CD4-positive, alpha-beta memory T cell (primary cell): Measurements from ENCODE around the gene PDE4D. TPM values are rescaled to one million over a fixed set of nuclear protein-coding genes. Genes with fewer than 3 reads are reported as not detected.
"Not testable (repeated sequence)": the region's sequence is repeated elsewhere in the genome, so short reads cannot be mapped to it uniquely, and the experiment has no call there.

Experiments used
- CTCF ChIA-PET: fragments of 350-600 bp; sonication (Branson Sonifier 250); formaldehyde crosslinking; loops from one replicate; lab custom pipeline; 2021; ENCODE audit warnings: inconsistent platforms; ENCODE audit not compliant: partially characterized antibody; lab: Charles Lee
- POLR2A ChIA-PET: fragments of 350-600 bp; sonication (Branson Sonifier 250); formaldehyde crosslinking; loops from one replicate; lab custom pipeline; 2021; ENCODE audit not compliant: partially characterized antibody; lab: Charles Lee
- DNase-seq, 5 donors: peaks; one replicate each; pipeline versions ENCODE4 v3.0.0 to v3.0.0-alpha.2; 2020 to 2022; ENCODE audit warnings: mixed read lengths in 1 of 5
- H3K27ac ChIP-seq: one replicate; pipeline ENCODE4 v1.7.0; 2013; ENCODE audit warnings: low read depth, low read length
- H3K27me3 ChIP-seq: 2 replicates; pipeline ENCODE4 v1.7.0; 2013; ENCODE audit warnings: mild to moderate bottlenecking, low read length, moderate library complexity; ENCODE audit not compliant: insufficient read depth
- H3K36me3 ChIP-seq: 2 replicates; pipeline ENCODE4 v1.7.0; 2013; ENCODE audit warnings: mild to moderate bottlenecking, low read length, moderate library complexity; ENCODE audit not compliant: insufficient read depth
- H3K4me1 ChIP-seq: 2 replicates; pipeline ENCODE4 v1.7.0; 2013; ENCODE audit warnings: mild to moderate bottlenecking, low read length, moderate library complexity; ENCODE audit not compliant: insufficient read depth
- H3K4me3 ChIP-seq, 2 donors: one replicate each; pipeline ENCODE4 v1.7.0; 2013; ENCODE audit warnings: low read length in 2 of 2, mild to moderate bottlenecking in 1 of 2
- H3K9me3 ChIP-seq, 2 donors: one replicate each; pipeline ENCODE4 v1.7.0; 2013; ENCODE audit warnings: low read length in 2 of 2, control low read depth in 1 of 2; ENCODE audit not compliant: control insufficient read depth in 1 of 2
- H3K27ac Mint-ChIP-seq, 7 donors: one replicate each; pipeline ENCODE4 v1.8.0; 2020 to 2021; ENCODE audit warnings: mixed read lengths in 7 of 7, mild to moderate bottlenecking in 6 of 7, inconsistent platforms in 3 of 7, moderate library complexity in 3 of 7
- H3K27me3 Mint-ChIP-seq, 2 donors: one replicate each; pipeline ENCODE4 v1.8.0; 2020 to 2021; ENCODE audit warnings: mixed read lengths in 2 of 2
- H3K36me3 Mint-ChIP-seq, 2 donors: one replicate each; pipeline ENCODE4 v1.8.0; 2020 to 2021; ENCODE audit warnings: mixed read lengths in 2 of 2, inconsistent platforms in 1 of 2, mild to moderate bottlenecking in 1 of 2
- H3K4me1 Mint-ChIP-seq, 4 donors: one replicate each; pipeline ENCODE4 v1.8.0; 2020 to 2021; ENCODE audit warnings: mixed read lengths in 4 of 4, mild to moderate bottlenecking in 1 of 4
- H3K4me3 Mint-ChIP-seq, 8 donors: one replicate each; pipeline ENCODE4 v1.8.0; 2020 to 2021; ENCODE audit warnings: mixed read lengths in 8 of 8, mild to moderate bottlenecking in 7 of 8, moderate library complexity in 6 of 8, inconsistent platforms in 3 of 8
- H3K9me3 Mint-ChIP-seq, 8 donors: one replicate each; pipeline ENCODE4 v1.8.0; 2020 to 2021; ENCODE audit warnings: mixed read lengths in 8 of 8, mild to moderate bottlenecking in 5 of 8, inconsistent platforms in 3 of 8, moderate library complexity in 1 of 8
- intact Hi-C: fragments of 100-400 bp; cut with micrococcal nuclease; formaldehyde crosslinking; loops from one replicate; pipeline ENCODE4 v1.15.1; 2023
- polyA plus RNA-seq, 2 donors: library from polyadenylated mRNA; unstranded; fragments of 300-500 nt; fragmentation: Illumina TruSeq; gene quantifications; one replicate each; pipeline ENCODE4 v1.2.3, GENCODE V29; 2021
- total RNA-seq, 2 experiments: library from RNA; stranded (reverse); gene quantifications; one replicate each; pipeline ENCODE4 v1.2.3, GENCODE V29; 2021

Gene PDE4D
- total and polyA plus RNA-seq, 4 experiments from 2014 or later: 12.3 to 49.7 (median 30.3) TPM

DNA sequence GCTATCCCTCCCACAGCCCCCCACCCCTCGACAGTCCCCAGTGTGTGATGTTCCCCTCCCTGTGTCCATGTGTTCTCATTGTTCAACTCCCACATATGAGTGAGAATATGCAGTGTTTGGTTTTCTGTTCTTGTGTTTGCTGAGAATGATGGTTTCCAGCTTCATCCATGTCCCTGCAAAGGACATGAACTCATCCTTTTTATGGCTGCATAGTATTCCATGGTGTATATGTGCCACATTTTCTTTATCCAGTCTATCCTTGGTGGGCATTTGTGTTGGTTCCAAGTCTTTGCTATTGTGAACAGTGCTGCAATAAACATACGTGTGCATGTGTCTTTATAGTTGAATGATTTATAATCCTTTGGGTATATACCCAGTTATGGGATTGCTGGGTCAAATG, 940.3 kb downstream of the PDE4D start:
- H3K4me1 ChIP-seq, H3K36me3 ChIP-seq, POLR2A ChIA-PET, H3K4me1 Mint-ChIP-seq, H3K9me3 Mint-ChIP-seq, H3K36me3 Mint-ChIP-seq, CTCF ChIA-PET, H3K27ac ChIP-seq, H3K4me3 Mint-ChIP-seq, intact Hi-C loops, H3K27me3 ChIP-seq, H3K9me3 ChIP-seq, H3K4me3 ChIP-seq, H3K27me3 Mint-ChIP-seq, H3K27ac Mint-ChIP-seq, DNase-seq: not testable (repeated sequence)

DNA sequence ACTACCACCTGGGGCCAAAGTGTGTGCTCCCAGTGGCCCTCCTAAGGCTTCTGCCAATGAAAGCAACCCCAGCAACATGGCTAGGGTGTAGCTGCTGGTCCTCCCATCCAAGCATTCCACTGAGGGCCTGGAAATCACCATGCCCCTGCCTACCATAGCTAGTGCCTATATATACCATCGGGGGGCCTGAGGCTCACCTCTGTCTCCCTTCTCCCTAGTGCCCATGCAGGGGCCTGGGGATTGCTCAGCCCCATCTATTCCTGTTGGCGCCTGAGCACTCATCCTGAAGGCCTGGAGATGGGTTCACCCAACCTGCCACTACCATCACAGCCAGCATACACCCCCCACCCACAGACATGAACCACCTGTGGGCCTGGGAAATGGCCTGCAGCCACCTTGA, 943.3 kb downstream of the PDE4D start:
- Mint-ChIP-seq H3K27me3 (peaks cover 1 to 4% of the 10 kb centered on the region in 2 donors), H3K9me3 (peaks cover 0 to 4% (median 2%) of the 10 kb centered on the region in 8 donors), H3K4me3 (no peak overlapping the region), H3K36me3 (no peaks in the 10 kb centered on the region), H3K4me1 (peaks cover 0 to 2% (median 0%) of the 10 kb centered on the region in 4 donors), H3K27ac (no peak overlapping the region)
- no peak overlapping the region for H3K27ac ChIP-seq
- H3K4me3 ChIP-seq: no peak overlapping the region
- intact Hi-C loops: no loop called here
- H3K9me3 ChIP-seq: no peaks in the 10 kb centered on the region
- POLR2A ChIA-PET: no interaction called here
- no peak for DNase-seq
- H3K27me3 ChIP-seq: no peaks in the 10 kb centered on the region
- no peaks in the 10 kb centered on the region for H3K4me1 ChIP-seq
- no peaks in the 10 kb centered on the region for H3K36me3 ChIP-seq
- CTCF ChIA-PET: no interaction called here

- intact Hi-C loops: no loop called here
- Histone ChIP-seq H3K27me3 (no peaks in the 10 kb centered on the region), H3K36me3 (no peaks in the 10 kb centered on the region), H3K4me3 (no peak overlapping the region), H3K4me1 (no peaks in the 10 kb centered on the region), H3K27ac (no peak overlapping the region), H3K9me3 (no peaks in the 10 kb centered on the region)
- POLR2A ChIA-PET: no interaction called here
- Mint-ChIP-seq H3K27me3 (peaks cover 1 to 4% of the 10 kb centered on the region in 2 donors), H3K36me3 (no peaks in the 10 kb centered on the region), H3K4me3 (peak overlapping the region in 1 of 8 donors; percentile 7), H3K9me3 (peaks cover 0 to 5% (median 0%) of the 10 kb centered on the region in 8 donors), H3K4me1 (peaks cover 0 to 2% (median 0%) of the 10 kb centered on the region in 4 donors), H3K27ac (peak overlapping the region in 1 of 7 donors; percentile 56)
- CTCF ChIA-PET: interaction anchor here (1.0 to 1.9 kb wide), 3 partner anchors 55 to 229 kb away, joined by 5 read pairs; no protein-coding TSS in a partner anchor
- no peak for DNase-seq
Observed at GRCh38 chr5:58946230-58946629, 947.3 kb downstream of the PDE4D start.

- Histone ChIP-seq H3K4me3 (no peak overlapping the region), H3K4me1 (no peaks in the 10 kb centered on the region), H3K36me3 (no peaks in the 10 kb centered on the region), H3K9me3 (no peaks in the 10 kb centered on the region), H3K27ac (no peak overlapping the region), H3K27me3 (no peaks in the 10 kb centered on the region)
- H3K4me1 Mint-ChIP-seq: peaks cover 0 to 2% (median 0%) of the 10 kb centered on the region in 4 donors
- ChIA-PET CTCF (no interaction called here), POLR2A (no interaction called here)
- no peak for DNase-seq
- H3K27me3 Mint-ChIP-seq: peaks cover 2 to 4% of the 10 kb centered on the region in 2 donors
- H3K36me3 Mint-ChIP-seq: no peaks in the 10 kb centered on the region
- intact Hi-C loops: no loop called here
- H3K27ac Mint-ChIP-seq: no peak overlapping the region
- no peak overlapping the region for H3K4me3 Mint-ChIP-seq
- peaks cover 0 to 5% (median 0%) of the 10 kb centered on the region in 8 donors for H3K9me3 Mint-ChIP-seq
Observed at GRCh38 chr5:58944221-58944620, 949.3 kb downstream of the PDE4D start.

DNA sequence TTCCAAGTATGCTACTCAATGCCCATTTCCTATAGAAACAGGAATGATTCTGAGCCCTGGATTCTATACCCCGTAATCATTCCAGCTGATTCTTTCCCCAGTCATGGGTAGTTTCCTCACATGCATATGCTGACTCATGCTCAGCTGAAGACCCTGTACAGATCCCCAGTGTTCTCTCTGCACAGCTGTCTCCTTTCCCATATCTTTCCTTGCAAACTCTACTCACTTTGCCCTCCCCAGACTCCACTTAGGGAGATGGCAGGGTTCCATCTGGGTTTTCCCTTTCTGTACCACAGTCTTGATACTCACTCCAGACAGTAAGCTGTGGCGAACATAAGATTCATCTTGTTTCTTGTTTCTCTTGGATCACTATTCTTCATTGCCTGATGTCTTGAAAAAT, 953.1 kb downstream of the PDE4D start:
- intact Hi-C loops: no loop called here
- Mint-ChIP-seq H3K9me3 (peaks cover 0 to 5% (median 0%) of the 10 kb centered on the region in 8 donors), H3K36me3 (no peaks in the 10 kb centered on the region), H3K27ac (no peak overlapping the region), H3K4me3 (no peak overlapping the region), H3K4me1 (peaks cover 0 to 1% (median 0%) of the 10 kb centered on the region in 4 donors), H3K27me3 (peaks cover 0 to 2% of the 10 kb centered on the region in 2 donors)
- no peak overlapping the region for H3K27ac ChIP-seq
- POLR2A ChIA-PET: no interaction called here
- peaks cover 3% of the 10 kb centered on the region for H3K4me1 ChIP-seq
- no peak for DNase-seq
- CTCF ChIA-PET: interaction anchor here (1.2 kb wide), 1 partner anchor 54 kb away, joined by 4 read pairs; no protein-coding TSS in a partner anchor
- H3K4me3 ChIP-seq: no peak overlapping the region
- H3K27me3 ChIP-seq: no peaks in the 10 kb centered on the region
- no peaks in the 10 kb centered on the region for H3K9me3 ChIP-seq
- no peaks in the 10 kb centered on the region for H3K36me3 ChIP-seq

DNA sequence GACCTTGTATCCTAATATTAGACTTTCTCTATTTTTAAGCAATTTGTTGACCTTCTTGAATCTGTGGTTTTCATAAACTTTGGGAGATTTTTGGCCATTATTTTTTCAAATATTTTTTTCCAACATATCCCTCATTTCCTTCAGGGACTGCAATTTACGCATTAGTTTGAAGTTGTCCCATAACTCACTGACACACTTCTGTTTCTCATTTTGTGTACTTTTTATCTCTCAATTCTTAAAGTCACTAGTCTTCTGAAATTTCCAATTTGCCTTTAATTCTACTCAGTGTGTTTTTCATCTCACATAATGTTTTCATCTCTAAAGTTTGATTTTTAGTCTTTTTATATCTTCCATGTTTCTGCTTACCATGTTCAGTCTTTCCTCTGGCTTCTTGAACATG, 953.9 kb downstream of the PDE4D start:
- H3K27me3 ChIP-seq: no peaks in the 10 kb centered on the region
- H3K9me3 Mint-ChIP-seq: peaks cover 0 to 5% (median 0%) of the 10 kb centered on the region in 8 donors
- no peaks in the 10 kb centered on the region for H3K9me3 ChIP-seq
- ChIA-PET CTCF (no interaction called here), POLR2A (no interaction called here)
- H3K4me3 ChIP-seq: no peak overlapping the region
- no peak overlapping the region for H3K27ac ChIP-seq
- intact Hi-C loops: no loop called here
- no peaks in the 10 kb centered on the region for H3K36me3 Mint-ChIP-seq
- peaks cover 0 to 2% of the 10 kb centered on the region in 2 donors for H3K27me3 Mint-ChIP-seq
- H3K4me3 Mint-ChIP-seq: no peak overlapping the region
- no peak for DNase-seq
- peaks cover 9% of the 10 kb centered on the region for H3K4me1 ChIP-seq
- no peaks in the 10 kb centered on the region for H3K36me3 ChIP-seq
- H3K27ac Mint-ChIP-seq: no peak overlapping the region
- peaks cover 6 to 7% (median 6%) of the 10 kb centered on the region in 4 donors for H3K4me1 Mint-ChIP-seq

- H3K27ac ChIP-seq: no peak overlapping the region
- ChIA-PET CTCF (interaction anchor here (1.5 kb wide), 1 partner anchor 53 kb away, joined by 3 read pairs; no protein-coding TSS in a partner anchor), POLR2A (no interaction called here)
- H3K27me3 ChIP-seq: no peaks in the 10 kb centered on the region
- H3K9me3 ChIP-seq: no peaks in the 10 kb centered on the region
- no peak for DNase-seq
- H3K4me1 ChIP-seq: peaks cover 18% of the 10 kb centered on the region
- no peak overlapping the region for H3K4me3 ChIP-seq
- Mint-ChIP-seq H3K27ac (no peak overlapping the region), H3K4me3 (no peak overlapping the region), H3K4me1 (peaks cover 12 to 15% (median 15%) of the 10 kb centered on the region in 4 donors), H3K36me3 (no peaks in the 10 kb centered on the region), H3K27me3 (peaks cover 0 to 2% of the 10 kb centered on the region in 2 donors), H3K9me3 (peaks cover 0 to 5% (median 0%) of the 10 kb centered on the region in 8 donors)
- no peaks in the 10 kb centered on the region for H3K36me3 ChIP-seq
- intact Hi-C loops: no loop called here
Observed at GRCh38 chr5:58938563-58939424, 954.7 kb downstream of the PDE4D start.
